Fibroblast of skin of back (primary cell): ENCODE measurements around the gene PRG3.
"Not testable (repeated sequence)": the region's sequence is repeated elsewhere in the genome, so short reads cannot be mapped to it uniquely, and the experiment has no call there.

Experiments
- DNase-seq: peaks from one replicate; pipeline ENCODE4 v3.0.0-alpha.2; 2013

PRG3 gene

GRCh38 chr11:57387289-57388030 is 6.5 kb upstream of the PRG3 start:
- no peak for DNase-seq

- no peak for DNase-seq
Measured at GRCh38 chr11:57386178-57386940, 5.4 kb upstream of the PRG3 start.

- DNase-seq: peak; percentile 13
Measured at GRCh38 chr11:57379732-57380131, 1.2 kb downstream of the PRG3 start.

- no peak for DNase-seq
Measured at GRCh38 chr11:57378186-57378585, 2.8 kb downstream of the PRG3 start.

- DNase-seq: no peak
Measured at GRCh38 chr11:57377107-57377506, 3.8 kb downstream of the PRG3 start.

- DNase-seq: no peak
Measured at GRCh38 chr11:57376095-57377090, 4.6 kb downstream of the PRG3 start.

- DNase-seq: no peak
Measured at GRCh38 chr11:57375490-57375889, 5.5 kb downstream of the PRG3 start.

GRCh38 chr11:57374966-57375365 is 6.0 kb downstream of the PRG3 start:
- no peak for DNase-seq

- DNase-seq: no peak
Measured at GRCh38 chr11:57373146-57373545, 7.8 kb downstream of the PRG3 start.

- no peak for DNase-seq
Measured at GRCh38 chr11:57370941-57371340, 10.0 kb downstream of the PRG3 start.

GRCh38 chr11:57370251-57370650 is 10.7 kb downstream of the PRG3 start:
- peak; percentile 25 for DNase-seq

GRCh38 chr11:57368845-57369232 is 12.1 kb downstream of the PRG3 start:
- no peak for DNase-seq

- no peak for DNase-seq
Measured at GRCh38 chr11:57368106-57368844, 12.7 kb downstream of the PRG3 start.

GRCh38 chr11:57364851-57365660 is 15.9 kb downstream of the PRG3 start:
- DNase-seq: no peak

- no peak for DNase-seq
Measured at GRCh38 chr11:57363131-57364080, 17.5 kb downstream of the PRG3 start.

GRCh38 chr11:57361926-57362325 is 19.0 kb downstream of the PRG3 start:
- no peak for DNase-seq

GRCh38 chr11:57361420-57361819 is 19.5 kb downstream of the PRG3 start:
- not testable (repeated sequence) for DNase-seq

- no peak for DNase-seq
Measured at GRCh38 chr11:57360991-57361390, 20.0 kb downstream of the PRG3 start.

GRCh38 chr11:57359896-57360690 is 20.9 kb downstream of the PRG3 start:
- no peak for DNase-seq
